IPS-20b (cell line): ENCODE measurements around the gene GOPC.

Experiments
- H3K27ac ChIP-seq: one replicate; pipeline ENCODE4 v1.5.1; 2013; ENCODE audit warnings: low read length
- H3K27me3 ChIP-seq: 2 replicates; pipeline ENCODE4 v1.6.1; 2013; ENCODE audit warnings: mild to moderate bottlenecking, low read length, inconsistent platforms; ENCODE audit not compliant: insufficient read depth
- H3K36me3 ChIP-seq: 2 replicates; pipeline ENCODE4 v1.6.1; 2013; ENCODE audit warnings: low read depth, mild to moderate bottlenecking, inconsistent platforms, low read length, moderate library complexity; ENCODE audit not compliant: insufficient read depth
- H3K4me1 ChIP-seq: 2 replicates; pipeline ENCODE4 v1.6.1; 2013; ENCODE audit warnings: mild to moderate bottlenecking, control low read depth, inconsistent platforms, low read length, moderate library complexity; ENCODE audit not compliant: insufficient read depth
- H3K4me3 ChIP-seq: 2 replicates; pipeline ENCODE4 v1.5.1; 2013; ENCODE audit warnings: mild to moderate bottlenecking, low read length, inconsistent platforms
- H3K9ac ChIP-seq: 2 replicates; pipeline ENCODE4 v1.6.1; 2013; ENCODE audit warnings: low read depth, mild to moderate bottlenecking, inconsistent platforms, low read length, moderate library complexity
- H3K9me3 ChIP-seq: 2 replicates; pipeline ENCODE4 v1.6.1; 2013; ENCODE audit warnings: mild to moderate bottlenecking, low read depth, low read length, inconsistent platforms; ENCODE audit not compliant: insufficient read depth

GOPC gene

GRCh38 chr6:117545161-117545595 is 57.1 kb downstream of the GOPC start:
- H3K4me3 ChIP-seq = no peak overlapping the region
- no peaks in the 10 kb centered on the region for H3K9me3 ChIP-seq
- H3K4me1 ChIP-seq = peaks cover 11% of the 10 kb centered on the region

GRCh38 chr6:117544716-117545115 is 57.6 kb downstream of the GOPC start:
- H3K27ac ChIP-seq = no peak overlapping the region
- no peak overlapping the region for H3K4me3 ChIP-seq
- H3K27me3 ChIP-seq = no peaks in the 10 kb centered on the region
- H3K9ac ChIP-seq = no peak overlapping the region
- peaks cover 11% of the 10 kb centered on the region; the same call in 1 of the 2 replicates for H3K36me3 ChIP-seq
- no peaks in the 10 kb centered on the region for H3K9me3 ChIP-seq
- H3K4me1 ChIP-seq = peaks cover 7% of the 10 kb centered on the region

More at GRCh38 chr6:117545161-117545595, 57.1 kb downstream of the GOPC start:
- Histone ChIP-seq H3K27me3 (no peaks in the 10 kb centered on the region), H3K27ac (no peak overlapping the region), H3K9ac (no peak overlapping the region), H3K36me3 (peaks cover 10% of the 10 kb centered on the region; the same call in 1 of the 2 replicates)

GRCh38 chr6:117542493-117542892 is 59.8 kb downstream of the GOPC start:
- Histone ChIP-seq H3K27ac (no peak overlapping the region), H3K9ac (no peak overlapping the region), H3K9me3 (no peaks in the 10 kb centered on the region), H3K27me3 (no peaks in the 10 kb centered on the region), H3K36me3 (peaks cover 11% of the 10 kb centered on the region; the same call in 1 of the 2 replicates), H3K4me1 (no peaks in the 10 kb centered on the region), H3K4me3 (no peak overlapping the region)

GRCh38 chr6:117540670-117541069 is 61.6 kb downstream of the GOPC start:
- Histone ChIP-seq H3K36me3 (peaks cover 11% of the 10 kb centered on the region; the same call in 1 of the 2 replicates), H3K9ac (no peak overlapping the region), H3K27me3 (no peaks in the 10 kb centered on the region), H3K27ac (no peak overlapping the region), H3K4me3 (no peak overlapping the region), H3K9me3 (no peaks in the 10 kb centered on the region), H3K4me1 (no peaks in the 10 kb centered on the region)

GRCh38 chr6:117538615-117539014 is 63.7 kb downstream of the GOPC start:
- H3K27me3 ChIP-seq = no peaks in the 10 kb centered on the region
- no peak overlapping the region for H3K27ac ChIP-seq
- H3K4me3 ChIP-seq = no peak overlapping the region
- H3K9me3 ChIP-seq = no peaks in the 10 kb centered on the region
- H3K4me1 ChIP-seq = no peaks in the 10 kb centered on the region
- H3K9ac ChIP-seq = no peak overlapping the region
- peaks cover 11% of the 10 kb centered on the region; the same call in 1 of the 2 replicates for H3K36me3 ChIP-seq

GRCh38 chr6:117536317-117536716 is 66.0 kb downstream of the GOPC start:
- no peaks in the 10 kb centered on the region for H3K4me1 ChIP-seq
- no peaks in the 10 kb centered on the region for H3K9me3 ChIP-seq
- no peak overlapping the region for H3K9ac ChIP-seq
- peaks cover 11% of the 10 kb centered on the region; the same call in 1 of the 2 replicates for H3K36me3 ChIP-seq
- H3K27ac ChIP-seq = no peak overlapping the region
- H3K27me3 ChIP-seq = no peaks in the 10 kb centered on the region
- no peak overlapping the region for H3K4me3 ChIP-seq

- Histone ChIP-seq H3K9me3 (no peaks in the 10 kb centered on the region), H3K36me3 (no peaks in the 10 kb centered on the region), H3K27ac (no peak overlapping the region), H3K4me1 (no peaks in the 10 kb centered on the region), H3K9ac (no peak overlapping the region), H3K27me3 (no peaks in the 10 kb centered on the region), H3K4me3 (no peak overlapping the region)
Measured at GRCh38 chr6:117534974-117535373, 67.3 kb downstream of the GOPC start.

- Histone ChIP-seq H3K9me3 (no peaks in the 10 kb centered on the region), H3K27ac (no peak overlapping the region), H3K9ac (no peak overlapping the region), H3K27me3 (no peaks in the 10 kb centered on the region), H3K4me1 (no peaks in the 10 kb centered on the region), H3K36me3 (no peaks in the 10 kb centered on the region), H3K4me3 (no peak overlapping the region)
Measured at GRCh38 chr6:117533775-117534174, 68.5 kb downstream of the GOPC start.

- H3K27me3 ChIP-seq = no peaks in the 10 kb centered on the region
- H3K4me3 ChIP-seq = no peak overlapping the region
- H3K9me3 ChIP-seq = no peaks in the 10 kb centered on the region
- H3K27ac ChIP-seq = no peak overlapping the region
- H3K9ac ChIP-seq = no peak overlapping the region
- no peaks in the 10 kb centered on the region for H3K4me1 ChIP-seq
- H3K36me3 ChIP-seq = no peaks in the 10 kb centered on the region
Measured at GRCh38 chr6:117531809-117532725, 70.2 kb downstream of the GOPC start.

GRCh38 chr6:117531346-117531745 is 71.0 kb downstream of the GOPC start:
- Histone ChIP-seq H3K36me3 (no peaks in the 10 kb centered on the region), H3K4me3 (no peak overlapping the region), H3K4me1 (no peaks in the 10 kb centered on the region), H3K9ac (no peak overlapping the region), H3K27ac (no peak overlapping the region), H3K27me3 (no peaks in the 10 kb centered on the region), H3K9me3 (no peaks in the 10 kb centered on the region)

- Histone ChIP-seq H3K36me3 (no peaks in the 10 kb centered on the region), H3K4me1 (no peaks in the 10 kb centered on the region), H3K27me3 (no peaks in the 10 kb centered on the region), H3K9ac (no peak overlapping the region), H3K27ac (no peak overlapping the region), H3K9me3 (no peaks in the 10 kb centered on the region), H3K4me3 (no peak overlapping the region)
Measured at GRCh38 chr6:117530467-117531242, 71.7 kb downstream of the GOPC start.
